MCF 10A (cell line): ENCODE results near the gene CSAD. TPM values are rescaled to one million over a fixed set of nuclear protein-coding genes. Genes with fewer than 3 reads are reported as not detected.
A peak's percentile ranks its signal among the peaks of the same experiment; 100 is the strongest.

Experiments used
- BruUV-seq: library from RNA; stranded (reverse); fragments of 400-500 nt; replicated peaks from 2 replicates; lab custom pipeline; 2021; lab: Mats Ljungman, UMichigan
- CTCF ChIA-PET: fragments of 300-600 bp; sonication (Branson Sonifier 250); formaldehyde crosslinking; extraction: SDS; loops from one replicate; lab custom pipeline; 2021; ENCODE audit warnings: antibody characterized with exemption, inconsistent platforms; lab: Yijun Ruan, JAX
- POLR2A ChIA-PET: fragments of 300-600, 350-650 bp; sonication (Branson Sonifier 250); formaldehyde crosslinking; extraction: SDS; loops from one replicate; lab custom pipeline; 2020; ENCODE audit warnings: antibody characterized with exemption, inconsistent platforms; lab: Yijun Ruan, JAX
- DNase-seq: peaks from one replicate; pipeline ENCODE4 v3.0.0-alpha.2; 2018; ENCODE audit not compliant: unreplicated experiment
- H3K27ac Mint-ChIP-seq: one replicate; pipeline ENCODE4 v1.8.0; 2022; ENCODE audit warnings: mild to moderate bottlenecking, low read depth, mixed read lengths; ENCODE audit not compliant: unreplicated experiment
- H3K27me3 Mint-ChIP-seq: one replicate; pipeline ENCODE4 v1.8.0; 2022; ENCODE audit warnings: mixed read lengths; ENCODE audit not compliant: insufficient read depth, unreplicated experiment
- H3K36me3 Mint-ChIP-seq: one replicate; pipeline ENCODE4 v1.8.0; 2022; ENCODE audit warnings: mild to moderate bottlenecking, moderate library complexity, mixed read lengths; ENCODE audit not compliant: insufficient read depth, unreplicated experiment
- H3K4me1 Mint-ChIP-seq: one replicate; pipeline ENCODE4 v1.8.0; 2022; ENCODE audit warnings: mixed read lengths; ENCODE audit not compliant: insufficient read depth, unreplicated experiment
- H3K4me3 Mint-ChIP-seq: one replicate; pipeline ENCODE4 v1.8.0; 2022; ENCODE audit warnings: mild to moderate bottlenecking, moderate library complexity, mixed read lengths; ENCODE audit not compliant: unreplicated experiment
- H3K9me3 Mint-ChIP-seq: one replicate; pipeline ENCODE4 v1.8.0; 2022; ENCODE audit warnings: mixed read lengths; ENCODE audit not compliant: unreplicated experiment
- intact Hi-C: fragments of 100-400 bp; cut with micrococcal nuclease; formaldehyde crosslinking; loops from 2 replicates; pipeline ENCODE4 v1.14.1; 2022
- total RNA-seq: library from RNA; stranded (reverse); gene quantifications from 2 replicates; pipeline ENCODE4 v1.2.3, GENCODE V29; 2022
- TF ChIP-seq, protein P1 (sequence below): fragments of 200-600 bp; IDR thresholded peaks from one replicate; pipeline ENCODE4 v1.8.0; 2022; ENCODE audit warnings: antibody characterized with exemption, mild to moderate bottlenecking; ENCODE audit not compliant: unreplicated experiment

The CSAD gene
- total RNA-seq, 1 experiment from 2014 or later = 22.7 TPM

DNA sequence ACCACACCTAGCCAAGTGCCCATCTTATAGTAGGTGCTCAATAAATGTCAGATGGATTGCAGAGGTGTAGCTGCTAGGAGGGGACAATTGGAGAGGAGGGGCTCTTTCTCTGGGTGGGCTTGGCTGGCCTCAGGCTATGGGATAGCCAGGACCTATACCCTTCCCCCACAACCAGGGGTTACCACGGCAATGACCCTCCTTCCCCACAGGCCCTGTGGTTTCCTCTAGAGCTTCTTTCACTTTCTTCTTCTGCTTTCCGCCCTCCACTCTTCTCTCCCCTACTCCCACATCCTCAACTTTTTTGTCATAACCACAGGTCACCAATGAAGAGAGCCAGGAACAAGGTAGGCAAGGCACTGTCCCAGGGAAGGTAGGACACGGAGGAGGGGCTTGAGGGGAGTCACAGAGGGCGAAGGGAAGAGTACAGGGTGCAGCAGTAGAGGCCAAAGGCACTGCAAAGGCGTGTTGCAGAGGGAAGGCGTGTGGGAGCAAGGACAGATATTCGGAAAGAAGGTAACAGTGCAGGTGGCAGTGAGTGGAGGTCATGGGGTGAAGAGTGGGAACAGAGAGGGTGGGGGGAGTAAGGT, 28.2 kb upstream of the CSAD start:
- peaks cover 29% of the 10 kb centered on the region for H3K36me3 Mint-ChIP-seq
- ChIA-PET CTCF (interaction anchor here (0.8 to 9.3 kb wide), 6 partner anchors 43 to 112 kb away, joined by 3 to 275 read pairs (median 3); partner anchors contain the start of genes AAAS, ESPL1 and PFDN5), POLR2A (interaction anchor here (1.0 to 1.7 kb wide), 2 partner anchors 10 to 11 kb away, joined by 3 read pairs; no protein-coding TSS in a partner anchor)
- H3K27me3 Mint-ChIP-seq = no peaks in the 10 kb centered on the region
- H3K27ac Mint-ChIP-seq = no peak overlapping the region
- H3K4me3 Mint-ChIP-seq = no peak overlapping the region
- peaks cover 15% of the 10 kb centered on the region for H3K4me1 Mint-ChIP-seq
- TF ChIP-seq, protein P1, sequence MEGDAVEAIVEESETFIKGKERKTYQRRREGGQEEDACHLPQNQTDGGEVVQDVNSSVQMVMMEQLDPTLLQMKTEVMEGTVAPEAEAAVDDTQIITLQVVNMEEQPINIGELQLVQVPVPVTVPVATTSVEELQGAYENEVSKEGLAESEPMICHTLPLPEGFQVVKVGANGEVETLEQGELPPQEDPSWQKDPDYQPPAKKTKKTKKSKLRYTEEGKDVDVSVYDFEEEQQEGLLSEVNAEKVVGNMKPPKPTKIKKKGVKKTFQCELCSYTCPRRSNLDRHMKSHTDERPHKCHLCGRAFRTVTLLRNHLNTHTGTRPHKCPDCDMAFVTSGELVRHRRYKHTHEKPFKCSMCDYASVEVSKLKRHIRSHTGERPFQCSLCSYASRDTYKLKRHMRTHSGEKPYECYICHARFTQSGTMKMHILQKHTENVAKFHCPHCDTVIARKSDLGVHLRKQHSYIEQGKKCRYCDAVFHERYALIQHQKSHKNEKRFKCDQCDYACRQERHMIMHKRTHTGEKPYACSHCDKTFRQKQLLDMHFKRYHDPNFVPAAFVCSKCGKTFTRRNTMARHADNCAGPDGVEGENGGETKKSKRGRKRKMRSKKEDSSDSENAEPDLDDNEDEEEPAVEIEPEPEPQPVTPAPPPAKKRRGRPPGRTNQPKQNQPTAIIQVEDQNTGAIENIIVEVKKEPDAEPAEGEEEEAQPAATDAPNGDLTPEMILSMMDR = no peak
- intact Hi-C loops = no loop called here
- no TSS peak for BruUV-seq
- no peaks in the 10 kb centered on the region for H3K9me3 Mint-ChIP-seq
- no peak for DNase-seq

- CTCF ChIA-PET = interaction anchor here (0.6 to 1.1 kb wide), 7 partner anchors 43 to 113 kb away, joined by 3 to 4 read pairs (median 3); partner anchors contain the start of gene AAAS
- no peak overlapping the region for H3K27ac Mint-ChIP-seq
- intact Hi-C loops = no loop called here
- H3K36me3 Mint-ChIP-seq = peaks cover 27% of the 10 kb centered on the region
- H3K4me1 Mint-ChIP-seq = peaks cover 11% of the 10 kb centered on the region
- H3K27me3 Mint-ChIP-seq = no peaks in the 10 kb centered on the region
- TF ChIP-seq, protein P1 = no peak
- H3K4me3 Mint-ChIP-seq = no peak overlapping the region
- no peak for DNase-seq
- POLR2A ChIA-PET = interaction anchor here (0.8 to 1.7 kb wide), 4 partner anchors 10 to 87 kb away, joined by 3 to 4 read pairs (median 4); partner anchors contain the start of gene PFDN5
- no peaks in the 10 kb centered on the region for H3K9me3 Mint-ChIP-seq
- BruUV-seq = no TSS peak
Observed at GRCh38 chr12:53208435-53208834, 27.7 kb upstream of the CSAD start.

GRCh38 chr12:53207042-53207441, 26.3 kb upstream of the CSAD start, which contains the start of gene ITGB7:
Gene ITGB7 (minus strand): TSS chr12:53207251. CDS start chr12:53200443, 6,808 bp downstream.
- Mint-ChIP-seq H3K36me3 (peaks cover 15% of the 10 kb centered on the region), H3K9me3 (no peaks in the 10 kb centered on the region), H3K4me3 (no peak within 1 kb of the TSS), H3K27me3 (no peaks in the 10 kb centered on the region), H3K27ac (no peak within 1 kb of the TSS), H3K4me1 (peaks cover 9% of the 10 kb centered on the region)
- BruUV-seq = no TSS peak
- POLR2A ChIA-PET = interaction anchor here (1.0 kb wide), 1 partner anchor 17 kb away, joined by 3 read pairs; no protein-coding TSS in a partner anchor
- DNase-seq = no peak
- TF ChIP-seq, protein P1 = no peak
- intact Hi-C loops = no loop called here
- CTCF ChIA-PET = interaction anchor here (0.6 to 1.0 kb wide), 4 partner anchors 80 to 473 kb away, joined by 3 to 5 read pairs (median 3); no protein-coding TSS in a partner anchor

- CTCF ChIA-PET = interaction anchor here (0.9 kb wide), 1 partner anchor 83 kb away, joined by 5 read pairs; no protein-coding TSS in a partner anchor
- no peak overlapping the region for H3K27ac Mint-ChIP-seq
- H3K27me3 Mint-ChIP-seq = no peaks in the 10 kb centered on the region
- TF ChIP-seq, protein P1 = no peak
- peak; percentile 62 for DNase-seq
- POLR2A ChIA-PET = interaction anchor here (0.6 to 1.2 kb wide), 3 partner anchors 15 to 26 kb away, joined by 3 to 5 read pairs (median 3); no protein-coding TSS in a partner anchor
- H3K4me3 Mint-ChIP-seq = no peak overlapping the region
- no peaks in the 10 kb centered on the region for H3K9me3 Mint-ChIP-seq
- peaks cover 7% of the 10 kb centered on the region for H3K36me3 Mint-ChIP-seq
- BruUV-seq = no TSS peak
- intact Hi-C loops = no loop called here
- H3K4me1 Mint-ChIP-seq = peaks cover 9% of the 10 kb centered on the region
Observed at GRCh38 chr12:53205747-53206419, 25.2 kb upstream of the CSAD start.
